Measurements from ENCODE around the gene ATP2A3.

The ATP2A3 gene

DNA sequence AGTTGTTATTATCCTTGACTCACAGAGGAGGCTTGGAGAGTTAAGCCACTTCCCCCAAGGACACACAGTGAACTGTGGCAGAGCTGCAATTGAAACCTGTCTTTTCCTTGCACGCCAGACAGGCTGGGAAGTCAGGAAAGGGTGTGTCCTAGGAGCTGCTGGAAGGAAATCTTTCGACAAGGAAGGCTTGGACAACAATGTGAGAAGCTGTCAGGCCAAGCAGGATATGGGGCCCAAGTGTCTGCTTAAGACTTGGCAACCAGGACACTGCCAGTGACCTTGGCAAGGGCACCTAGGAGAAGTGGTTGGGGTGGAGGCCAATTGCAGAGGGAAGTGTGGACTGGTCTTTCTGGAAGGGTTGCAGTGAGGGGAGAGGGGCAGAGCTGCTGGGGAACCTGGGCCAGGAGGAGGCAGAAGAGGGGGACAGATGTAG is 69.3 kb downstream of the ATP2A3 start:
- Mint-ChIP-seq H3K4me1 (peaks cover 39% of the 10 kb centered on the region), H3K27ac (no peak overlapping the region), H3K9me3 (no peaks in the 10 kb centered on the region), H3K36me3 (no peaks in the 10 kb centered on the region), H3K27me3 (no peaks in the 10 kb centered on the region), H3K4me3 (no peak overlapping the region)
- ATAC-seq = no peak

GRCh38 chr17:3894188-3894587 is 70.0 kb downstream of the ATP2A3 start:
- H3K27me3 Mint-ChIP-seq = no peaks in the 10 kb centered on the region
- H3K36me3 Mint-ChIP-seq = no peaks in the 10 kb centered on the region
- H3K27ac Mint-ChIP-seq = peak overlapping the region; percentile 84
- H3K4me3 Mint-ChIP-seq = peak overlapping the region; percentile 70
- H3K4me1 Mint-ChIP-seq = peaks cover 40% of the 10 kb centered on the region
- ATAC-seq = no peak
- H3K9me3 Mint-ChIP-seq = no peaks in the 10 kb centered on the region

GRCh38 chr17:3893720-3894116 is 70.5 kb downstream of the ATP2A3 start:
- no peaks in the 10 kb centered on the region for H3K9me3 Mint-ChIP-seq
- ATAC-seq = no peak
- H3K27ac Mint-ChIP-seq = peak overlapping the region; percentile 84
- peaks cover 40% of the 10 kb centered on the region for H3K4me1 Mint-ChIP-seq
- no peaks in the 10 kb centered on the region for H3K27me3 Mint-ChIP-seq
- peak overlapping the region; percentile 70 for H3K4me3 Mint-ChIP-seq
- H3K36me3 Mint-ChIP-seq = no peaks in the 10 kb centered on the region

DNA sequence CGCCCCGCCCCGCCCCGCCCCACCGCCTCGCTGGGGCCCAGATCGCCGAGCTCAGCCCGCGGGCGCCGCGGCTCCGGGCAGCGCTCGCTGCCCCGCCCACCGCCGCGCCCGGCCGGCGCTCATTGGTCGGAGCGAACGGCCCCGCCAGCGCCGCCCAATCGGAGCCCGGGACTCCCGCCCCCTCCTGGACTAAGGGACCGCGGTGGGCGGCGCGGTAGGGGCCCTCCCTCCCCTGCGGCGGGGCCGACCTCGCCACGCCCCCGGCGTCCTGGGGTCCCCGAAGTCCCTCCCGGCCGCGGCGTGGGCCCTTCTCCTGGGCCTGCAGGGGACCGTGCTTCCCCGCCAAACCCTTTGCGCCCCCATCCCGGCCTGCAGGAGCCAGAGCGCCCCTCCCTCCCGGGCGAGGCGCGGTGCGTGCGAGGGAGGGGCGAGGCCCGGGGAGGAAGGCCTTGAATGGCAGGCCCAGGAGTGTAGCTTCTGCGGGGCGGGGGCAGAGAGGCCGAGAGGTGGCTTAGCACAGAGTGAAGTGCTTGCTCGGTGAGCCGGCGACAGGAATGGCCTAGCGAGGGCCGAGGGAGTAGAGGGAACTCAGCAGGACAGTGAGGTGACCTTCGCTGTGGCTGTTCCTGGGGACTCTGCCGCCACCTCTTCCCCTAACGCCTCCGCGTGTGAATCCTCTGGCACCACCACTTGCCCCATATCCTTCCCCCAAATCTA is 71.1 kb downstream of the ATP2A3 start, which contains the start of gene CAMKK1:
CAMKK1 (minus strand) TSS at position 51 of the 717 bp plus-strand sequence. CDS start 7,366 bp downstream, outside the sequence.
- Mint-ChIP-seq H3K27me3 (no peaks in the 10 kb centered on the region), H3K9me3 (no peaks in the 10 kb centered on the region), H3K4me1 (peaks cover 44% of the 10 kb centered on the region), H3K4me3 (peak within 1 kb of the TSS; percentile 70), H3K36me3 (no peaks in the 10 kb centered on the region), H3K27ac (peak within 1 kb of the TSS; percentile 84)
- ATAC-seq = peak; percentile 95

DNA sequence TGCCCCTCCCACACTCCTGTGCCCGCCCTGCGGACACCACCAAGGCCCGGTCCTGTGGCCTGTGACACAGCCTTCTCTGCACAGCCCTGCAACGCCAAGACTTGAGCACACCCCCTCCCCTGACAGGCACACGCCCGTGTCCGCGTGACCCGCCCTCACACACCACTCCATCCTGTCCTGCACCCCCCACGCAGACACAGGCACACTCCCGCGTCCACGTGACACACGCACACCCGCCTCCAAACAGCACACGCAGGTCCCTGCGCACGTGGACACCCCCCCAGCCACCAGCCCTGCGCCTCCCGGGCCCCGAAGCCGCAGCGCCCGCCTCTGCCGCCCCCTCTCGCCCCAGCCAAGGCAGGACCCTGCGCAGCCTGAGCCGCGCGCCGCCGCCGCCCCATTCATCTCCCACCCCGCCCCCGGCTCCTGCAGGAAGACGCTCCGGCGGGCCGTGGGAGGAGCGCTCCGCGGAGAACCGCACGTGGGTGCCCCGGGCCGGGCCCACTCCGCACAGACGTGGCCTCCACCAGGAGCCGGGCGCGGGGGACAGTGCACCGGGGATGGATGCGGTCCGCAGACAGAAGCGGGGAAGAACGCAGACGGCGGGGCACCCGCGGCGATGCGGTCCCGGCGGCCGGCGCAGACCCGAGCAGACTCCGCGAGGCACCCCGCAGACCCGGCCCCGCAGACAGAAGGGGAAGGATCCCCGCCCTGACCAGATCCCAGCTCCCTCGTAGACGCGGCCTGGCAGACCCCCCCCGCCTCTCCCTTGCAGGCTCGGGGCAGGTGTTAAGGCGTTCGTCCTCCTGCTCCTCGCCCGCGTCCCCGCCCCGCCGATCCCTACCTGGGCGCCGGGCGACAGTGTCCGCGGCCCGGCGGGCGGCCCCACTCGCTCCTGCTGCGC is 71.9 kb downstream of the ATP2A3 start:
- peaks cover 52% of the 10 kb centered on the region for H3K4me1 Mint-ChIP-seq
- peak; percentile 40 for ATAC-seq
- peak overlapping the region; percentile 2 for H3K27ac Mint-ChIP-seq

GRCh38 chr17:3891626-3892094 is 72.6 kb downstream of the ATP2A3 start:
- no peaks in the 10 kb centered on the region for H3K27me3 Mint-ChIP-seq
- no peaks in the 10 kb centered on the region for H3K9me3 Mint-ChIP-seq
- no peaks in the 10 kb centered on the region for H3K36me3 Mint-ChIP-seq
- peak overlapping the region; percentile 59 for H3K4me3 Mint-ChIP-seq
- ATAC-seq = no peak
- peak overlapping the region; percentile 2 for H3K27ac Mint-ChIP-seq
- H3K4me1 Mint-ChIP-seq = peaks cover 59% of the 10 kb centered on the region

More for the DNA sequence above, 71.9 kb downstream of the ATP2A3 start:
- H3K4me3 Mint-ChIP-seq = peak overlapping the region; percentile 59
- H3K27me3 Mint-ChIP-seq = no peaks in the 10 kb centered on the region
- no peaks in the 10 kb centered on the region for H3K9me3 Mint-ChIP-seq
- no peaks in the 10 kb centered on the region for H3K36me3 Mint-ChIP-seq

GRCh38 chr17:3890878-3891219 is 73.4 kb downstream of the ATP2A3 start:
- peak overlapping the region; percentile 31 for H3K27ac Mint-ChIP-seq

GRCh38 chr17:3890082-3890877 is 74.0 kb downstream of the ATP2A3 start:
- H3K4me1 Mint-ChIP-seq = peaks cover 65% of the 10 kb centered on the region
- H3K36me3 Mint-ChIP-seq = peaks cover 1% of the 10 kb centered on the region
- no peaks in the 10 kb centered on the region for H3K9me3 Mint-ChIP-seq

More at GRCh38 chr17:3890878-3891219, 73.4 kb downstream of the ATP2A3 start:
- ATAC-seq = no peak
- no peak overlapping the region for H3K4me3 Mint-ChIP-seq
- peaks cover 66% of the 10 kb centered on the region for H3K4me1 Mint-ChIP-seq
- no peaks in the 10 kb centered on the region for H3K36me3 Mint-ChIP-seq
- H3K27me3 Mint-ChIP-seq = no peaks in the 10 kb centered on the region
- H3K9me3 Mint-ChIP-seq = no peaks in the 10 kb centered on the region

DNA sequence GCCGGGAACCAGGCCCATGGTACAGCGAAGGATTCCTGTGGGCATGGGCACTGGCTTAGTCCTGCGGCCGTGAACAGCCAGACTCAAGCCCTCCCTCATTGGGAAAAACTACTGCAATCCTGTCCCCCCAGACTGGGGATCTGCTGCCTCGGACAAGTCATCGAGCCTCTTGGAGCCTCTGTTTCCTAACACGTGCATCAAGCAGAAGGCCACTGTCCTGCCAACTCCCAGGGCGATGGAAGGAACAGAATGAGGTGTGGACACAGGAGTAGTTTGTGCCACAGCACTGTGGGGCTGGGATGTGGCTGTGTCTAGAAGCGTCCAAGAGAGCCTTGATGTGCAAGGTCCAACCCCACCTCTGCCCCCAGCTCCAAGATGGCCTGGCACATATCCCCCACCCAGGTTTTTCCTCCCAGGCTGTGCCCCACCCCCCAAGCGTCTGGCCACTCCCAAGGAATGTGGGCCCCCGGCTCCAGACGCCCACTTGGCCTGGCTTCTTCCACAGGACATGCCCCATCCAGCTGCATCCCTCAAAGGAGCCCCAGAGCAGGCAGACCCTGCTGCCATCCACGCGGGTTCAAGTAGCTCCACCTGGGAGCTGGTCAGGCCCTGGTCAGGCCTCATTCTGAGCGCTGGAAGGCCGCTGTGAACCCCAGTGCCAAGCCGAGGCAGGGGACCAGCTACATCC is 74.8 kb downstream of the ATP2A3 start:
- H3K36me3 Mint-ChIP-seq = peaks cover 9% of the 10 kb centered on the region
- H3K9me3 Mint-ChIP-seq = no peaks in the 10 kb centered on the region
- H3K27ac Mint-ChIP-seq = no peak overlapping the region
- ATAC-seq = no peak
- H3K4me1 Mint-ChIP-seq = peaks cover 60% of the 10 kb centered on the region
- no peaks in the 10 kb centered on the region for H3K27me3 Mint-ChIP-seq
- no peak overlapping the region for H3K4me3 Mint-ChIP-seq

More at GRCh38 chr17:3890082-3890877, 74.0 kb downstream of the ATP2A3 start:
- no peak for ATAC-seq
- H3K4me3 Mint-ChIP-seq = peak overlapping the region; percentile 16
- peak overlapping the region; percentile 31 for H3K27ac Mint-ChIP-seq
- H3K27me3 Mint-ChIP-seq = no peaks in the 10 kb centered on the region

DNA sequence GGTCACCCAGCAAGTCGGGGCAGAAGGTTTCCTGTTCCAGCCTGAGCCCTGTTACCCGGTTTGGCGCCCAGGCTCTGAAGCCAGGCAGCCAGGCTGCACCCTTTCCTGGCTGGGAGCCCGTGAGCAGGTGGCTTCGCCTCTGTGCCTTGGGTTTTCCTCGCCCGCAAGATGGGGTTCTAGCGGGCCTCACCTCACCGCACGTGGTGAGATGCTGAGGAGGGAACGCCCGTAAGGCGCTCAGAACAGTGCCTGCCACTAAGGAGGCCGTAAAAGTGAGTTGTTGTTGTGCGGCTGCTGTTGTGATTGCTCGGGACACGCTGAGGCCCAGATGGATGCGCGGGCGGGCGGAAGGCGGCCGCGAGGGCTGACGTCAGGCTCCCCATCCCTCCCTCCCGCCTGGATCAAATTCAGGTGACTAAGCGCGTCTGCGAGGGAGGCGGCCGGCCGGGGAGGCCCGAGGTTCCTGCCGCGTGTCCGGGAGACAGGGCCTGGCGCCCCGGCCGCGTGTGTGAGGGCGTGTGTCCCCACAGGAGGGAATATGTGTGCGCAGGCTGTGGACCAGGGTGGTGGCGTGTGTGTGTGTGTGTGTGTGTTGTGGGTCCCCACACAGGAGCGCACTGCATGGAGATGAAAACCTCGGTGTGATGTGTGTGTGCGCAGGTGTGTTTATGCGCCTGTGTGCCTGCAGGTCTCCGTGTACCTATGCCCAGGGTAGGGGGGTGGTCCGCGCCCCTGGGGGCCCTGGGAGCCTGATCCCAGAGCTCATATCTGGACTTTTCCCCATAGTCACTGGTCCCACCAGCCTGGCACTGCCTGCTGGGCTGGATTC is 75.7 kb downstream of the ATP2A3 start:
- Mint-ChIP-seq H3K27ac (no peak overlapping the region), H3K27me3 (no peaks in the 10 kb centered on the region), H3K9me3 (no peaks in the 10 kb centered on the region), H3K4me1 (peaks cover 53% of the 10 kb centered on the region), H3K36me3 (peaks cover 9% of the 10 kb centered on the region), H3K4me3 (no peak overlapping the region)
- no peak for ATAC-seq

DNA sequence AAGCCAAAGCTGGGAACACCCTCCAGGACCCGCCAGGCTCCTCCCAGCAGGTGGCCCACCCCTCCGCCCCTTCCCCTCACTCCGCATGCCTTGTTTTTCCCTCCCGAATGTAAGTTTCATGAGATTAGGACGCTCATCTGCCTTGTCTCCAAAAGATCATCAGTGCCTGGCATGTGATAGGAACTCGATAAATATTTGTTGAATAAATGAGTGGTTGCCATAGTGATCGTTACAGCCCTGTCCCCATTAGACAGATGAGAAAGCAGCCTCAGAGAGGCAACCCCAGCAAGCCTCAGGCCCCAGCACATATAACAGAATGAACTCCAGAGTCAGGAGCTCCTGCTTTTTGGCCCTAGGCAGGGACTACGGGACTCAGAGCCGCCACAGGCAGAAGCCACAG is 76.4 kb downstream of the ATP2A3 start:
- Mint-ChIP-seq H3K9me3 (no peaks in the 10 kb centered on the region), H3K4me3 (no peak overlapping the region), H3K27me3 (no peaks in the 10 kb centered on the region), H3K4me1 (peaks cover 56% of the 10 kb centered on the region), H3K36me3 (peaks cover 15% of the 10 kb centered on the region), H3K27ac (peak overlapping the region; percentile 79)
- no peak for ATAC-seq

- Mint-ChIP-seq H3K4me3 (no peak overlapping the region), H3K27me3 (no peaks in the 10 kb centered on the region), H3K27ac (peak overlapping the region; percentile 79), H3K36me3 (peaks cover 15% of the 10 kb centered on the region), H3K9me3 (no peaks in the 10 kb centered on the region), H3K4me1 (peaks cover 58% of the 10 kb centered on the region)
- ATAC-seq = no peak
Measured at GRCh38 chr17:3887394-3887793, 76.8 kb downstream of the ATP2A3 start.

- Mint-ChIP-seq H3K27me3 (no peaks in the 10 kb centered on the region), H3K36me3 (peaks cover 15% of the 10 kb centered on the region), H3K9me3 (no peaks in the 10 kb centered on the region), H3K27ac (peak overlapping the region; percentile 79), H3K4me1 (peaks cover 55% of the 10 kb centered on the region), H3K4me3 (peak overlapping the region; percentile 13)
- peak; percentile 28 for ATAC-seq
Measured at GRCh38 chr17:3886776-3887175, 77.5 kb downstream of the ATP2A3 start.

- H3K27me3 Mint-ChIP-seq = no peaks in the 10 kb centered on the region
- H3K4me1 Mint-ChIP-seq = peaks cover 46% of the 10 kb centered on the region
- peaks cover 15% of the 10 kb centered on the region for H3K36me3 Mint-ChIP-seq
- H3K9me3 Mint-ChIP-seq = no peaks in the 10 kb centered on the region
- no peak for ATAC-seq
- H3K4me3 Mint-ChIP-seq = no peak overlapping the region
- peak overlapping the region; percentile 79 for H3K27ac Mint-ChIP-seq
Measured at GRCh38 chr17:3885970-3886369, 78.3 kb downstream of the ATP2A3 start.
